ENCODE data around the gene MPEG1. TPM values are rescaled to one million over a fixed set of nuclear protein-coding genes. Genes with fewer than 3 reads are reported as not detected.

The MPEG1 gene
- total and polyA plus RNA-seq, 2 of the 13 experiments (the other 11 are each of a cell fraction or from before 2014, with no cell fraction given): not detected

GRCh38 chr11:59182457-59183151 is 30.1 kb downstream of the MPEG1 start (continued):
- no peak for TF ChIP-seq HMGXB3 (CRISPR knock-in tag; IDR thresholded peaks at IDR 0.05; ENCODE audit: borderline replicate concordance)
- no peak for TF ChIP-seq FOXK1 (CRISPR knock-in tag; IDR thresholded peaks at IDR 0.05; ENCODE audit: borderline replicate concordance, low read depth)
- no peak for TF ChIP-seq GZF1 (CRISPR knock-in tag; IDR thresholded peaks at IDR 0.05)
- TF ChIP-seq MBNL3 (CRISPR knock-in tag; conservative IDR thresholded peaks at IDR 0.05): no peak
- no peak for TF ChIP-seq FOXC1 (CRISPR knock-in tag; IDR thresholded peaks at IDR 0.05; ENCODE audit: borderline replicate concordance)

- 96% methylated on average over 23 of the region's 33 CpGs for WGBS (ENCODE audit: low lambda C conversion rate)
- H3K4me3 ChIP-seq (replicated peaks in 1 of 3; ENCODE audit: insufficient read depth in 1 of 3, low read depth in 2 of 3, low read length in 3 of 3): no peak overlapping the region
Observed at GRCh38 chr11:59181746-59182456, 30.8 kb downstream of the MPEG1 start.

More at GRCh38 chr11:59181746-59182456, 30.8 kb downstream of the MPEG1 start:
- in situ Hi-C loops (cut with HindIII; ENCODE audit: extremely low pct_ligation_motif_present, low pct_unique_long_range_greater_than_20kb): loop anchor here (25.0 kb wide), 1 partner anchor 505 kb away; no protein-coding TSS in a partner anchor
- Histone ChIP-seq H3K4me2 (ENCODE audit: low read depth, low read length) (no peak overlapping the region), H2AFZ (ENCODE audit: low read length) (no peak overlapping the region), H3K27ac (ENCODE audit: extremely low read length, insufficient read depth, low read length) (no peak overlapping the region), H3K4me1 (ENCODE audit: insufficient read depth, low read length) (peaks cover 10% of the 10 kb centered on the region; the same call in 1 of the 2 replicates), H3K9me3 (ENCODE audit: low read length) (no peaks in the 10 kb centered on the region), H3K27me3 (ENCODE audit: control insufficient read depth in 1 of 2, insufficient read depth in 2 of 2, low read length in 2 of 2) (no peaks in the 10 kb centered on the region), H3K9ac (ENCODE audit: insufficient read depth, low read depth, low read length) (no peak overlapping the region), H4K20me1 (ENCODE audit: insufficient read depth, low read length) (no peaks in the 10 kb centered on the region), H3K36me3 (replicated peaks in 1 of 2; ENCODE audit: control insufficient read depth in 1 of 2, insufficient read depth in 2 of 2, low read length in 2 of 2) (no peaks in the 10 kb centered on the region; a peak in 1 of 5 replicates), H3K79me2 (ENCODE audit: insufficient read depth, low read length) (no peaks in the 10 kb centered on the region)
- ATAC-seq (no peak), DNase-seq (ENCODE audit: low spot score) (no peak), FAIRE-seq (no peak)
- no TSS peak for BruUV-seq (replicated peaks)
- intact Hi-C loops (cut with micrococcal nuclease; ENCODE audit: unreplicated experiment): no loop called here
- TF ChIP-seq RBFOX2 (IDR thresholded peaks at IDR 0.05; ENCODE audit: low read depth, low read length) (no peak), HNF1B (CRISPR knock-in tag; IDR thresholded peaks at IDR 0.05) (no peak)
- ChIA-PET POLR2A (interaction anchor here (0.6 to 1.3 kb wide), 2 partner anchors 8 to 11 kb away, joined by 3 to 4 read pairs; no protein-coding TSS in a partner anchor), CTCF (ENCODE audit: low intra/inter-chr PET ratio, low total read pairs) (interaction anchor here (2.1 kb wide), 1 partner anchor 10 kb away, joined by 16 read pairs; the partner anchor contains the start of gene DTX4)

Measured in HepG2 (cell line).